Upper lobe of left lung (tissue), 6 donors: ENCODE results near the gene CELA2B. TPM values are rescaled to one million over a fixed set of nuclear protein-coding genes. Genes with fewer than 3 reads are reported as not detected.
"Not testable (repeated sequence)": the region's sequence is repeated elsewhere in the genome, so short reads cannot be mapped to it uniquely, and the experiment has no call there.

Source experiments
- ATAC-seq, 2 donors: fragments of 200-7000 bp; cut with Tn5 transposase; one replicate each; pipeline ENCODE4 v1.9.1; 2022; ENCODE audit warnings: mild to moderate bottlenecking in 2 of 2, moderate library complexity in 2 of 2; ENCODE audit not compliant: low FRiP score in 2 of 2
- DNase-seq, 2 donors: peaks; one replicate each; pipeline ENCODE4 v3.0.0-alpha.2; 2019 to 2020
- H3K27ac ChIP-seq, 4 donors: fragments of 200-600 bp; sonication (generic); one replicate each; pipeline ENCODE4 v1.5.1; 2016 to 2019
- H3K27me3 ChIP-seq, 4 donors: fragments of 200-600 bp; sonication (generic); one replicate each; pipeline ENCODE4 v1.5.1; 2017 to 2019
- H3K36me3 ChIP-seq, 4 donors: fragments of 200-600 bp; sonication (generic); one replicate each; pipeline ENCODE4 v1.5.1; 2016 to 2019
- H3K4me1 ChIP-seq, 4 donors: fragments of 200-600 bp; sonication (generic); one replicate each; pipeline ENCODE4 v1.5.1; 2018 to 2019
- H3K4me3 ChIP-seq, 4 donors: fragments of 200-600 bp; sonication (generic); one replicate each; pipeline ENCODE4 v1.5.1; 2017 to 2019; ENCODE audit warnings: mild to moderate bottlenecking in 2 of 4, moderate library complexity in 1 of 4
- H3K9me3 ChIP-seq, 4 donors: fragments of 200-600 bp; sonication (generic); one replicate each; pipeline ENCODE4 v1.5.1; 2018 to 2019
- CTCF ChIP-seq, 6 experiments: fragments of 450-650 bp in 4 of 6; fragments of 200-600 bp in 2 of 6; sonication (generic) in 2 of 6; IDR thresholded peaks; one replicate each; pipeline ENCODE4 v1.5.1; 2016 to 2019; ENCODE audit warnings: antibody characterized with exemption in 6 of 6
- EP300 ChIP-seq, 4 donors: sonication (generic); formaldehyde crosslinking; IDR thresholded peaks; one replicate each; pipeline ENCODE4 v1.5.1; 2017; ENCODE audit warnings: antibody characterized with exemption in 4 of 4, control low read depth in 2 of 4
- POLR2A ChIP-seq, 4 donors: fragments of 450-650 bp; IDR thresholded peaks; one replicate each; pipeline ENCODE4 v1.5.1; 2016 to 2017; ENCODE audit warnings: antibody characterized with exemption in 4 of 4, mild to moderate bottlenecking in 2 of 4
- POLR2AphosphoS5 ChIP-seq, 2 donors: sonication (generic); formaldehyde crosslinking; IDR thresholded peaks; one replicate each; pipeline ENCODE4 v1.5.1; 2017; ENCODE audit warnings: antibody characterized with exemption in 2 of 2
- WGBS, 2 donors: methylation state at CpG; one replicate each; pipeline ENCODE4 v1.1.5; 2017 to 2018; 5-methylcytosine and 5-hydroxymethylcytosine counted together
- total RNA-seq, 6 donors: library from RNA; depleted of rRNA in 4 of 6; stranded (reverse); fragments of >200 nt in 4 of 6; gene quantifications; one replicate each; pipeline versions ENCODE4 v1.1.0 to v1.2.1, GENCODE V29; 2016 to 2021
- donor health status: DM: no; HTN: no; CAD: no; lungs with moderate emphysema.
- donor health status: DM: no; HTN: yes; CAD: no; lungs with severe emphysema.

Gene CELA2B
- total RNA-seq, 6 donors from 2014 or later, result 0.91 to 1.8 (median 1.3) TPM; not detected in 3

GRCh38 chr1:15454256-15454655 is 21.6 kb upstream of the CELA2B start:
- Histone ChIP-seq H3K9me3 (no peaks in the 10 kb centered on the region), H3K36me3 (no peaks in the 10 kb centered on the region), H3K27ac (no peak overlapping the region), H3K27me3 (no peaks in the 10 kb centered on the region), H3K4me3 (no peak overlapping the region), H3K4me1 (no peaks in the 10 kb centered on the region)
- no peak for TF ChIP-seq EP300 (IDR thresholded peaks at IDR 0.05)
- no peak for TF ChIP-seq POLR2A (IDR thresholded peaks at IDR 0.05)
- no peak for TF ChIP-seq POLR2AphosphoS5 (IDR thresholded peaks at IDR 0.05)
- WGBS, 2 donors, result 71 to 72% methylated on average over 3 of the region's 3 CpGs
- no peak for ATAC-seq
- DNase-seq, result no peak

GRCh38 chr1:15455522-15455921 is 20.4 kb upstream of the CELA2B start:
- Histone ChIP-seq H3K4me3 (no peak overlapping the region), H3K27me3 (no peaks in the 10 kb centered on the region), H3K27ac (no peak overlapping the region), H3K9me3 (no peaks in the 10 kb centered on the region), H3K4me1 (no peaks in the 10 kb centered on the region), H3K36me3 (no peaks in the 10 kb centered on the region)
- 71 to 79% methylated on average over 6 of the region's 6 CpGs for WGBS, 2 donors
- DNase-seq (no peak), ATAC-seq (no peak)
- TF ChIP-seq POLR2A (IDR thresholded peaks at IDR 0.05) (no peak), EP300 (IDR thresholded peaks at IDR 0.05) (no peak), CTCF (IDR thresholded peaks at IDR 0.05) (no peak), POLR2AphosphoS5 (IDR thresholded peaks at IDR 0.05) (no peak)

DNA sequence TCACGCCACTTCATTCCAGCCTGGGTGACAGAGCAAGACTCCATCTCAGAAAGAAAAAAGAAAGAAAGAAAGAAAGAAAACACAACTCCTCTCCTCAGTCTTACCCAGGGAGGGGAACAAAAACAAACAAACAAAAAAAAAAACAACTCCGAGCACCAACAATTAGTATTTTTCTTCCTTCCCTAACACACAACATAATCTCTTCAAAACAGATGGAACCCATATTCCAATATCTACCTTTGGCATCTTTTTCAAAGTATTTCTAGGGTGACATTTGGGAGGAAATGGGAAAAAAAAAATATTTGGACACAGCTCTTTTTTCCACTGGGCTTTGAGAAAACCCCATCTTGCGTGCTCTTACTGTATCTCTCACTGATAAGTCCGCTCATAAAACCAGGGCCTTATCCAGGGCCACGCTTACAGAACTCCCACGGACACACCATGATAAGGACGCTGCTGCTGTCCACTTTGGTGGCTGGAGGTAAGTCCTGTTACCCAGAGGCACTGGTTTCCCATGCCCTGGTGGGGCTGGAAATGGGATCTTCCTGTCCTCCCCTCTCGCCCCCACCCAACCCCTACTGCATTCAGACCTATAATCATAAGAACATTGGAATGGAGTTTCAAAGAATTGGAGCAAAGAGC is 19.5 kb upstream of the CELA2B start, which contains the start of gene CELA2A:
Gene CELA2A (plus strand): TSS at position 420 of the 642 bp plus-strand sequence. CDS start 22 bp downstream, at position 442.
- H3K36me3 ChIP-seq, result no peaks in the 10 kb centered on the region
- H3K9me3 ChIP-seq, result no peaks in the 10 kb centered on the region
- 95% methylated on average over 8 of the region's 8 CpGs for WGBS, 2 donors
- H3K27ac ChIP-seq, result no peak within 1 kb of the TSS
- ATAC-seq, result no peak
- no peaks in the 10 kb centered on the region for H3K4me1 ChIP-seq
- no peak for DNase-seq
- H3K4me3 ChIP-seq, result no peak within 1 kb of the TSS
- no peaks in the 10 kb centered on the region for H3K27me3 ChIP-seq
- no peak for TF ChIP-seq POLR2AphosphoS5 (IDR thresholded peaks at IDR 0.05)
- TF ChIP-seq EP300 (IDR thresholded peaks at IDR 0.05), result no peak
- no peak for TF ChIP-seq CTCF (IDR thresholded peaks at IDR 0.05)
- no peak for TF ChIP-seq POLR2A (IDR thresholded peaks at IDR 0.05)

- TF ChIP-seq POLR2AphosphoS5 (IDR thresholded peaks at IDR 0.05), result no peak
- TF ChIP-seq CTCF (IDR thresholded peaks at IDR 0.05), result no peak
- TF ChIP-seq POLR2A (IDR thresholded peaks at IDR 0.05), result no peak
- no peak for TF ChIP-seq EP300 (IDR thresholded peaks at IDR 0.05)
- 68 to 78% methylated on average over 2 of the region's 2 CpGs for WGBS, 2 donors
- H3K27ac ChIP-seq, result no peak overlapping the region
Measured at GRCh38 chr1:15457585-15457984, 18.3 kb upstream of the CELA2B start.

DNA sequence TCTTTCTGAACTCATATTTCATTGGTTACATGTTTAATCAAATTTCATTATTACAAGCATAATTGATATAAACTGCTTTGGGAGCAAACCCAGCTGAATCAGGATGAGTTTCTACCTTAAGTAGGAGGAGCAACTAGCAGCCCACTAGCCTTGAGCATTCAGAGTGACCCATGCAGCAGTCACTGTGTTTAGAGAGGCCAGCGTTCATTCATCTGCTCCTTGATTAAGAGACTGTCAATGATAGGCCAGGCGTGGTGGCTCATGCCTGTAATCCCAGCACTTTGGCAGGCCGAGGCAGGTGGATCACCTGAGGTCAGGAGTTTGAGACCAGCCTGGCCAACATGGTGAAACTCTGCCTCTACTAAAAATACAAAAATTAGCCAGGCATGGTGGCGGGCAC is 17.5 kb upstream of the CELA2B start:
- H3K36me3 ChIP-seq, H3K27me3 ChIP-seq, H3K9me3 ChIP-seq, DNase-seq, H3K4me3 ChIP-seq, H3K4me1 ChIP-seq, H3K27ac ChIP-seq, ATAC-seq: not testable (repeated sequence)
- 85 to 98% methylated on average over 2 to 4 of the region's 4 CpGs for WGBS, 2 donors

More at GRCh38 chr1:15457585-15457984, 18.3 kb upstream of the CELA2B start:
- H3K4me1 ChIP-seq, result no peaks in the 10 kb centered on the region
- no peak overlapping the region for H3K4me3 ChIP-seq
- no peaks in the 10 kb centered on the region for H3K27me3 ChIP-seq
- DNase-seq (no peak), ATAC-seq (no peak)
- no peaks in the 10 kb centered on the region for H3K36me3 ChIP-seq
- H3K9me3 ChIP-seq, result no peaks in the 10 kb centered on the region
